Thoracic aorta (tissue), 2 donors: ENCODE data around the gene SLC7A5. TPM values are rescaled to one million over a fixed set of nuclear protein-coding genes. Genes with fewer than 3 reads are reported as not detected.

Experiments used
- ATAC-seq: fragments of 150-250 bp; one replicate; pipeline ENCODE4 v1.8.0; 2017; ENCODE audit warnings: low read depth; ENCODE audit not compliant: insufficient number of reproducible peaks, low FRiP score
- DNase-seq: peaks from one replicate; pipeline ENCODE4 v3.0.0-alpha.2; 2020; ENCODE audit warnings: low spot score
- H3K27ac ChIP-seq, 2 donors: fragments of 200-600 bp; sonication (generic); 1 replicate in 1 of 2; 2 replicates in 1 of 2; pipeline ENCODE4 v1.5.1; 2016; ENCODE audit warnings: mild to moderate bottlenecking in 2 of 2, moderate library complexity in 2 of 2
- H3K27me3 ChIP-seq: fragments of 200-600 bp; sonication (generic); replicated peaks from 2 replicates; pipeline ENCODE4 v1.6.0; 2016; ENCODE audit warnings: mild to moderate bottlenecking; ENCODE audit not compliant: insufficient read depth
- H3K36me3 ChIP-seq: fragments of 200-600 bp; sonication (generic); one replicate; pipeline ENCODE4 v1.5.1; 2016
- H3K4me1 ChIP-seq, 2 donors: fragments of 200-600 bp; sonication (generic); 1 replicate in 1 of 2; 2 replicates in 1 of 2; pipeline versions ENCODE4 v1.5.1 to v1.6.0; 2016; ENCODE audit warnings: low read depth in 2 of 2, mild to moderate bottlenecking in 1 of 2; ENCODE audit not compliant: control insufficient read depth in 1 of 2
- H3K4me3 ChIP-seq: fragments of 200-600 bp; sonication (generic); 2 replicates; pipeline ENCODE4 v1.5.1; 2016; ENCODE audit warnings: mild to moderate bottlenecking
- H3K9me3 ChIP-seq: fragments of 200-600 bp; sonication (generic); 2 replicates; pipeline ENCODE4 v1.5.1; 2016
- total RNA-seq, 2 donors: library from RNA; depleted of rRNA; stranded (reverse); fragments of >200 nt; gene quantifications; one replicate each; pipeline versions ENCODE4 v1.1.0 to v1.2.3, GENCODE V29; 2016
- TF ChIP-seq, protein P1 (sequence below): fragments of 200-600 bp; sonication (generic); IDR thresholded peaks from one replicate; pipeline ENCODE4 v1.5.1; 2019; ENCODE audit warnings: antibody characterized with exemption

Gene SLC7A5
- total RNA-seq, 2 donors from 2014 or later: 2.7 to 33.7 TPM

DNA sequence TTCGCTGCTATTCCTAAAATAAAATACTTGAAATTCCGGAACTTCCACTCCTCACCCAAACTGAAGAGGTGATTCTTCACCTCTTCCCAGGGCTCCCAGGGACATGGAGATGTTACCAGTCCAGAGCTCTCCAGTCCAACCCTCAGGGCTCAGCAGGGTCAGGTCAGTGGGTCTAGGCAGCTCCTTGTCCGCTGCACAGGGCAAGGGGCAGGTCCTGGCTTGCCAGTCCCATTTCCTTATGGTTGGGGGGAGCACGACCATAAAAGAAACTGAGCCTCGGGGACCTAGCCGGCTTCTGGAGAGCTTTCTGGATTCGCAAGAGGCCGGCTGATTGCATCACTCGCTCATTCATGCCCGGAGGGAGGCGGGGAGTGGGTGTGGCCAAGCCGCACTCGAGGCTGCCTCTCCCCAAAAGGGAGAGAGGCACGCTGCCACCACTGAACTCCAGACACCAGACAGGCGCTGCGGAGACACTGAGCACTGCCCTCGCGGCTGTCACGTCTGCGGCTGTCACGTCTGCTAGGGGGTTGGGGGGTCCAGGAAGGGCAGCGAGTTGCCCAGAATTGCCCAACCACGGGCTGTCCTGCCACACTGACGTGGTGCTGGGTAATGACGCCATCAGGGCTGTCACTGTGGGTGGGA is 15.8 kb downstream of the SLC7A5 start:
- peak; percentile 87 for ATAC-seq
- peaks cover 10 to 16% of the 10 kb centered on the region in 2 donors for H3K4me1 ChIP-seq
- no peaks in the 10 kb centered on the region for H3K9me3 ChIP-seq
- TF ChIP-seq, protein P1, sequence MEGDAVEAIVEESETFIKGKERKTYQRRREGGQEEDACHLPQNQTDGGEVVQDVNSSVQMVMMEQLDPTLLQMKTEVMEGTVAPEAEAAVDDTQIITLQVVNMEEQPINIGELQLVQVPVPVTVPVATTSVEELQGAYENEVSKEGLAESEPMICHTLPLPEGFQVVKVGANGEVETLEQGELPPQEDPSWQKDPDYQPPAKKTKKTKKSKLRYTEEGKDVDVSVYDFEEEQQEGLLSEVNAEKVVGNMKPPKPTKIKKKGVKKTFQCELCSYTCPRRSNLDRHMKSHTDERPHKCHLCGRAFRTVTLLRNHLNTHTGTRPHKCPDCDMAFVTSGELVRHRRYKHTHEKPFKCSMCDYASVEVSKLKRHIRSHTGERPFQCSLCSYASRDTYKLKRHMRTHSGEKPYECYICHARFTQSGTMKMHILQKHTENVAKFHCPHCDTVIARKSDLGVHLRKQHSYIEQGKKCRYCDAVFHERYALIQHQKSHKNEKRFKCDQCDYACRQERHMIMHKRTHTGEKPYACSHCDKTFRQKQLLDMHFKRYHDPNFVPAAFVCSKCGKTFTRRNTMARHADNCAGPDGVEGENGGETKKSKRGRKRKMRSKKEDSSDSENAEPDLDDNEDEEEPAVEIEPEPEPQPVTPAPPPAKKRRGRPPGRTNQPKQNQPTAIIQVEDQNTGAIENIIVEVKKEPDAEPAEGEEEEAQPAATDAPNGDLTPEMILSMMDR: no peak
- peak overlapping the region; percentile 60 to 62 for H3K27ac ChIP-seq
- H3K36me3 ChIP-seq: no peaks in the 10 kb centered on the region
- H3K4me3 ChIP-seq: peak overlapping the region; percentile 67
- peak; percentile 88 for DNase-seq
- no peaks in the 10 kb centered on the region for H3K27me3 ChIP-seq

DNA sequence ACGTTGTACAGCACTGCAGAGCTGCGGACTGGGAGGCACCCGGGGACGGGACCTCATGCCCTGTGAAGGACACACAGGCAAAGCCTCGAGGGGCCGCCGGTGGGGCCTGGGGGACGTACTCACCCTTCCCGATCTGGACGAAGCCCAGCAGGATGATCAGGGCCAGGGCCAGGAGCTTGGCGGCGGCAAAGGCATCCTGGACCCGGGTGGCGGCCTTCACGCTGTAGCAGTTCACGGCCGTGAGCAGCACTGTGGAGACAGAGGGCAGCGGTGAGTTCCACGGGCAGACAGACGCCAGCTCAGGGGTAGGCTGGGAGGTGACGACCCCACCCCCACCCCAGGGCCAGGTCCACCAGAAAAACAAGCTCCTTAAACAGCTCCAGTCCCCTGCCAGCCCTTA is 17.7 kb downstream of the SLC7A5 start:
- Histone ChIP-seq H3K4me1 (peaks cover 10 to 16% of the 10 kb centered on the region in 2 donors), H3K36me3 (no peaks in the 10 kb centered on the region), H3K27me3 (no peaks in the 10 kb centered on the region), H3K4me3 (no peak overlapping the region), H3K27ac (no peak overlapping the region), H3K9me3 (no peaks in the 10 kb centered on the region)
- TF ChIP-seq, protein P1: no peak
- DNase-seq (no peak), ATAC-seq (no peak)

DNA sequence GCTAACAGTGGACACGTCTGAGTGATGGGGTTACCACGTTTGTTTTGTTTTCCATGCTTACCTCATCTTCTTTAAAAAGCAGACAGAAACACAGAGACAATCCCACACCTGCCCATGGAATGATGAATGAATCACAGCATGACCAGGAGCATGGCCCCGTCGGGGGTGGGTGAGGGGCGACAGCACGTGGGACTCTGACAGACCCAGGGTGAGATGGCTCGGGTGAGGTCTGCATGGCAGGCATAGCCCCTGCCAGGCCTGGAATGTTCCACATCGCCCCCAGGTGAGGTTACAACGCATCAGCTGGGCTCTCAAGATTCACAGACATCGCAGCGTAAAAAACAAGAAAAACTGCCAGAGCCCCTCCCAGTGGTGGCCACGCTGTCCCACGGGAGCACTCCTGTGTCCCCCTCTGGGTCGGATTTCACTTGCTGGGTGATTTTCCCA is 18.1 kb downstream of the SLC7A5 start:
- H3K27me3 ChIP-seq: no peaks in the 10 kb centered on the region
- no peak overlapping the region for H3K4me3 ChIP-seq
- H3K27ac ChIP-seq: no peak overlapping the region
- no peaks in the 10 kb centered on the region for H3K9me3 ChIP-seq
- H3K4me1 ChIP-seq: peaks cover 10 to 16% of the 10 kb centered on the region in 2 donors
- no peak for ATAC-seq
- H3K36me3 ChIP-seq: no peaks in the 10 kb centered on the region
- no peak for DNase-seq
- TF ChIP-seq, protein P1: no peak

DNA sequence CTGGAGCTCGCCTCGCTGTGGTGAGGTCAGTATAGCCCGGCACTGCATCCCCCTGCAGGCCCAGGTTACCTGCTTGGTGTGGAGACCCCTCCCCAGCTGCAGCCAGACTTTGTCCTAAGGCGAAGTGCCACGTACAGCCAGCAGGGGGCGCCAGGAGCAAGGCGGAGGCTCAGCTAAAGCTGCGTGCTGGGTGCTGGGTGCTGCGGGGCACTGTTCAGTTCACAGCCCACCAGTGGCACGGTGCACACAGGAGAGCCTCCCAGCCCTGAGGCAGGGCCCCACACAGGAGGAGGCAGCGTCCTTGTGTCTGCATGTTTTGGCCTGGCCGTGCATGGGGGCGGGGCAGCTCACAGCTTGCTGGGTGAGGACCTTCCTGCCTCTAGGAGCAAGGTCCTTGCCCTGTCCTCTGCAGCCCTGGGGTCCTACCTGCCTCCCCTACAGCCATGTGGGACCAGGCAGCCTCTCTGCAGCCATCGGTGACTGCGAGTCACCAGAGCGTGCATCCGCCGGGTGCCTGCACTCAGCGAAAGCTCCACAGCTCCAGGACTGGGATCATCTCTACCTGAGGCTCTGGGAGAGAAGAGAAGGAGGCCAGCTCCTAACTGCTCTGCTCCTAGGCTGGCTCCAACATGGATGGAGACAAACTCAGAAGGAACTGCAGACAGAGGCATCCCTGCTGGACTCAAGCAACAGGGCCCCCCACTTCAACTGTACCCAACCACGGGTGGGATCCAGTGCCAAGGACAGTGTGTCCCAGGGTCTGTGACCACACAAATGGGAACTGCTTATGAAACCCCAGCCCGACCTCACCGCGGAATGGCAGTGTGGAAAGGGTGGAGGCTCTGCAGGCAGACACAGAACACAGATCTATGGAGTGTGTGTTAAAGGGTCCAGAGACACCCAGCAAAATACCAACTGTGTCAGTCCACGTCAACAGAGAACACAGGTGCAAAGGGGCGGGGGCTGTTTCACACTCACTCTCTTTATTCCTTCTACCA is 19.0 kb downstream of the SLC7A5 start:
- no peak for DNase-seq
- H3K4me1 ChIP-seq: peaks cover 7 to 16% of the 10 kb centered on the region in 2 donors

More for the DNA sequence above, 19.0 kb downstream of the SLC7A5 start:
- Histone ChIP-seq H3K4me3 (no peak overlapping the region), H3K27me3 (no peaks in the 10 kb centered on the region), H3K36me3 (no peaks in the 10 kb centered on the region), H3K9me3 (no peaks in the 10 kb centered on the region), H3K27ac (no peak overlapping the region)
- ATAC-seq: no peak
- TF ChIP-seq, protein P1: peak; percentile 95
